Measurements from ENCODE around the gene REG1A. TPM values are rescaled to one million over a fixed set of nuclear protein-coding genes. Genes with fewer than 3 reads are reported as not detected.

Gene REG1A
- polyA plus RNA-seq, 1 donor (not counting 4 experiments of a cell fraction or from before 2014, with no cell fraction given): not detected

DNA sequence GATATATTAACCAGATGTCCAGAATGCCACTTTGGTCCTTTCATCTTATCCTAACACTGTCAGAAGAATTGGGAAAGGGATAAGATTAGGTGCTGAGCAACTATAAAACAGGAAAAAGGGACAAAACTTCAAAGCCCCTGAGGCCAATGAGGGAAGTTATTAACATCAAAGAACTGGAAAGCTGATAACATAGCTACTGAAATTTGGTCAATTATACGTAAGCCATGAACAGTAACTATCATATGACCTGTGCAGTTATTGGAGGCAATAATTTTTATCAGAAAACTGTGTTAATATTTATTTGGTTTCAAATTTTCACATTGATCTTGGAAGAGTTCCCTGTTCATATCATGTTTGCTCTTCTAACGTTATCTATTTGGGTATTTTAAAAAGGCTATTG, 41.8 kb downstream of the REG1A start:
- H3K9me3 ChIP-seq (ENCODE audit: control insufficient read depth, low read depth, low read length): no peaks in the 10 kb centered on the region
- H2AFZ ChIP-seq (ENCODE audit: control insufficient read depth, low read length): no peak overlapping the region
- no peaks in the 10 kb centered on the region for H3K79me2 ChIP-seq (ENCODE audit: control insufficient read depth, insufficient read depth, low read length)
- H4K20me1 ChIP-seq (ENCODE audit: control insufficient read depth, extremely low read depth, insufficient read depth, low read length): no peaks in the 10 kb centered on the region
- H3K27ac ChIP-seq (ENCODE audit: control insufficient read depth, insufficient read depth, low read length): no peak overlapping the region
- no peaks in the 10 kb centered on the region for H3K36me3 ChIP-seq (ENCODE audit: control insufficient read depth in 2 of 2, extremely low read depth in 1 of 2, insufficient read depth in 2 of 2, low read length in 2 of 2)
- no peaks in the 10 kb centered on the region for H3K27me3 ChIP-seq (ENCODE audit: control insufficient read depth, extremely low read depth, insufficient read depth, low read length)
- no peak for TF ChIP-seq EZH2 (IDR thresholded peaks at IDR 0.05; ENCODE audit: low read length)
- TF ChIP-seq, protein P1, sequence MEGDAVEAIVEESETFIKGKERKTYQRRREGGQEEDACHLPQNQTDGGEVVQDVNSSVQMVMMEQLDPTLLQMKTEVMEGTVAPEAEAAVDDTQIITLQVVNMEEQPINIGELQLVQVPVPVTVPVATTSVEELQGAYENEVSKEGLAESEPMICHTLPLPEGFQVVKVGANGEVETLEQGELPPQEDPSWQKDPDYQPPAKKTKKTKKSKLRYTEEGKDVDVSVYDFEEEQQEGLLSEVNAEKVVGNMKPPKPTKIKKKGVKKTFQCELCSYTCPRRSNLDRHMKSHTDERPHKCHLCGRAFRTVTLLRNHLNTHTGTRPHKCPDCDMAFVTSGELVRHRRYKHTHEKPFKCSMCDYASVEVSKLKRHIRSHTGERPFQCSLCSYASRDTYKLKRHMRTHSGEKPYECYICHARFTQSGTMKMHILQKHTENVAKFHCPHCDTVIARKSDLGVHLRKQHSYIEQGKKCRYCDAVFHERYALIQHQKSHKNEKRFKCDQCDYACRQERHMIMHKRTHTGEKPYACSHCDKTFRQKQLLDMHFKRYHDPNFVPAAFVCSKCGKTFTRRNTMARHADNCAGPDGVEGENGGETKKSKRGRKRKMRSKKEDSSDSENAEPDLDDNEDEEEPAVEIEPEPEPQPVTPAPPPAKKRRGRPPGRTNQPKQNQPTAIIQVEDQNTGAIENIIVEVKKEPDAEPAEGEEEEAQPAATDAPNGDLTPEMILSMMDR (optimal IDR thresholded peaks at IDR 0.05 in 1 of 3, IDR thresholded peaks at IDR 0.05 in 1 of 3, conservative IDR thresholded peaks at IDR 0.05 in 1 of 3; ENCODE audit: extremely low read depth in 1 of 3, insufficient read depth in 2 of 3, low read length in 3 of 3): no peak
- FAIRE-seq (no peak), DNase-seq (ENCODE audit: low read depth, low spot score) (no peak)
- H3K4me2 ChIP-seq (ENCODE audit: control insufficient read depth, extremely low read depth, insufficient read depth, low read depth, low read length): no peak overlapping the region
- no peaks in the 10 kb centered on the region for H3K9me1 ChIP-seq (ENCODE audit: control insufficient read depth, extremely low read depth, insufficient read depth, low read length)
- H3K4me3 ChIP-seq (ENCODE audit: control insufficient read depth in 2 of 3, extremely low read depth in 1 of 3, insufficient read depth in 2 of 3, low read depth in 1 of 3, low read length in 3 of 3): no peak overlapping the region
- no peak overlapping the region for H3K9ac ChIP-seq (ENCODE audit: control insufficient read depth, extremely low read depth, insufficient read depth, low read length)
- H3K4me1 ChIP-seq (ENCODE audit: control insufficient read depth, extremely low read depth, insufficient read depth, low read length): no peaks in the 10 kb centered on the region
- dilution Hi-C loops (cut with MboI; ENCODE audit: extremely low pct_ligation_motif_present, low sequenced_read_pairs): no loop called here

DNA sequence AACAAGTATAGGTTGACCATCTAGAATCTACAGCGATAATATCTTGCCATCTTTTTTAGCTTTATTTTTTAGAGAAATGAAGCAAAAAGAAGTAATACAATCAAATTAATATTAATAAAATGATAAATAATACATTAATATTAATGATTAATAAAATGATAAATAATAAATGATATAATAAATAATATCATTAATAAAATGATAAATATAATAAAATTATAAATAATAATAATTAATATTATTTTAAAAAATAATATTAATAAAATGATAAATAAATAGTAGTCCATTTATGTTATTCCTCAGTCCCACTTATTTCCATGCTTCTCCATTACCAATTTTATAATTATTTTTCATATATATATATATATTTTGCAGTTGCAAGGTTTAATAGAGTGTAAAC, 42.5 kb downstream of the REG1A start:
- no peaks in the 10 kb centered on the region for H3K27me3 ChIP-seq (ENCODE audit: control insufficient read depth, extremely low read depth, insufficient read depth, low read length)
- H3K9me3 ChIP-seq (ENCODE audit: control insufficient read depth, low read depth, low read length): no peaks in the 10 kb centered on the region
- H3K27ac ChIP-seq (ENCODE audit: control insufficient read depth, insufficient read depth, low read length): no peak overlapping the region
- no peak overlapping the region for H2AFZ ChIP-seq (ENCODE audit: control insufficient read depth, low read length)
- FAIRE-seq (no peak), DNase-seq (ENCODE audit: low read depth, low spot score) (no peak)
- no peaks in the 10 kb centered on the region for H3K9me1 ChIP-seq (ENCODE audit: control insufficient read depth, extremely low read depth, insufficient read depth, low read length)
- no peaks in the 10 kb centered on the region for H4K20me1 ChIP-seq (ENCODE audit: control insufficient read depth, extremely low read depth, insufficient read depth, low read length)
- H3K4me3 ChIP-seq (ENCODE audit: control insufficient read depth in 2 of 3, extremely low read depth in 1 of 3, insufficient read depth in 2 of 3, low read depth in 1 of 3, low read length in 3 of 3): no peak overlapping the region
- no peak overlapping the region for H3K4me2 ChIP-seq (ENCODE audit: control insufficient read depth, extremely low read depth, insufficient read depth, low read depth, low read length)
- dilution Hi-C loops (cut with MboI; ENCODE audit: extremely low pct_ligation_motif_present, low sequenced_read_pairs): no loop called here
- no peaks in the 10 kb centered on the region for H3K36me3 ChIP-seq (ENCODE audit: control insufficient read depth in 2 of 2, extremely low read depth in 1 of 2, insufficient read depth in 2 of 2, low read length in 2 of 2)
- H3K4me1 ChIP-seq (ENCODE audit: control insufficient read depth, extremely low read depth, insufficient read depth, low read length): no peaks in the 10 kb centered on the region
- no peak overlapping the region for H3K9ac ChIP-seq (ENCODE audit: control insufficient read depth, extremely low read depth, insufficient read depth, low read length)
- TF ChIP-seq, protein P1 (optimal IDR thresholded peaks at IDR 0.05 in 1 of 3, IDR thresholded peaks at IDR 0.05 in 1 of 3, conservative IDR thresholded peaks at IDR 0.05 in 1 of 3; ENCODE audit: extremely low read depth in 1 of 3, insufficient read depth in 2 of 3, low read length in 3 of 3): no peak
- no peak for TF ChIP-seq EZH2 (IDR thresholded peaks at IDR 0.05; ENCODE audit: low read length)
- no peaks in the 10 kb centered on the region for H3K79me2 ChIP-seq (ENCODE audit: control insufficient read depth, insufficient read depth, low read length)
